Activated CD4-positive, alpha-beta T cell treated with anti-CD3 and anti-CD28 coated beads, Interleukin-2, amount 10 ng/mL, durations not matched to agents 7 days and 5 days (primary cell): Measurements from ENCODE around the gene CILP. TPM values are rescaled to one million over a fixed set of nuclear protein-coding genes. Genes with fewer than 3 reads are reported as not detected.

Experiments
- CTCF ChIA-PET: fragments of 350-600 bp; sonication (Branson Sonifier 250); formaldehyde crosslinking; loops from one replicate; lab custom pipeline; 2021; ENCODE audit warnings: antibody characterized with exemption; lab: Charles Lee
- POLR2A ChIA-PET: fragments of 350-600 bp; sonication (Branson Sonifier 250); formaldehyde crosslinking; loops from one replicate; lab custom pipeline; 2021; ENCODE audit warnings: antibody characterized with exemption; lab: Charles Lee
- DNase-seq: peaks from one replicate; pipeline ENCODE4 v3.0.0-alpha.2; 2020
- H3K27ac Mint-ChIP-seq: one replicate; pipeline ENCODE4 v1.8.0; 2021; ENCODE audit warnings: mild to moderate bottlenecking, moderate library complexity, mixed read lengths
- H3K27me3 Mint-ChIP-seq: one replicate; pipeline ENCODE4 v1.8.0; 2021; ENCODE audit warnings: mixed read lengths
- H3K36me3 Mint-ChIP-seq: one replicate; pipeline ENCODE4 v1.8.0; 2021; ENCODE audit warnings: low read depth, mixed read lengths
- H3K4me1 Mint-ChIP-seq: one replicate; pipeline ENCODE4 v1.8.0; 2021; ENCODE audit warnings: mixed read lengths
- H3K4me3 Mint-ChIP-seq: one replicate; pipeline ENCODE4 v1.8.0; 2021; ENCODE audit warnings: mild to moderate bottlenecking, moderate library complexity, mixed read lengths
- H3K9me3 Mint-ChIP-seq: one replicate; pipeline ENCODE4 v1.8.0; 2021; ENCODE audit warnings: mixed read lengths
- total RNA-seq, 2 experiments: library from RNA; stranded (reverse); gene quantifications; one replicate each; pipeline ENCODE4 v1.2.3, GENCODE V29; 2021

CILP gene
- total RNA-seq, 2 experiments from 2014 or later = 0.04 to 0.12 TPM

- H3K36me3 Mint-ChIP-seq = no peaks in the 10 kb centered on the region
Measured at GRCh38 chr15:65215496-65215895, 4.2 kb upstream of the CILP start.

DNA sequence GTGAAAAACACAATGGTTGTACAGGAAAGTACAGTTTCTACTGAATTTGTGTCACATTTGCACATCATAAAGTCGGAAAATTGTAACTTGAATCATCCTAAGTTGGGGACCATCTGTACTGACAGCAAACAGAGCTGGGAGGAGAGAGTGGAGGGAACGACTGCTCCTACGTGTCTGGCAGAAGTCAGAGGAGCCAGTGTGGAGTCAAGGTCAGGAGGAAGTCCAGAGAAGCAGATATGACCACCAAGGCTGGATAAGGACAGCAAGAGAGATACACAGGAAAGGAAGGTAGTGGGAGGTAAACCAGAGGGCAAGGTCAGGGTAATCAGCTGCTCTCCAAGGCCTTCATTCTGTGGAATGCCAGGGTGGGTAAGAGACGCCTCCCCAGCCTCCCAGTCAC is 2.7 kb upstream of the CILP start:
- no peaks in the 10 kb centered on the region for H3K27me3 Mint-ChIP-seq
- no peak overlapping the region for H3K27ac Mint-ChIP-seq
- ChIA-PET POLR2A (no interaction called here), CTCF (interaction anchor here (1.4 kb wide), 1 partner anchor 65 kb away, joined by 3 read pairs; no protein-coding TSS in a partner anchor)
- H3K9me3 Mint-ChIP-seq = no peaks in the 10 kb centered on the region
- no peaks in the 10 kb centered on the region for H3K4me1 Mint-ChIP-seq
- no peak overlapping the region for H3K4me3 Mint-ChIP-seq
- H3K36me3 Mint-ChIP-seq = no peaks in the 10 kb centered on the region
- no peak for DNase-seq

More at GRCh38 chr15:65215496-65215895, 4.2 kb upstream of the CILP start:
- POLR2A ChIA-PET = no interaction called here
- DNase-seq = no peak
- Mint-ChIP-seq H3K27ac (no peak overlapping the region), H3K4me1 (no peaks in the 10 kb centered on the region), H3K4me3 (no peak overlapping the region), H3K9me3 (no peaks in the 10 kb centered on the region), H3K27me3 (no peaks in the 10 kb centered on the region)
- CTCF ChIA-PET = interaction anchor here (0.6 to 1.4 kb wide), 4 partner anchors 19 to 345 kb away, joined by 3 to 4 read pairs (median 3); no protein-coding TSS in a partner anchor

DNA sequence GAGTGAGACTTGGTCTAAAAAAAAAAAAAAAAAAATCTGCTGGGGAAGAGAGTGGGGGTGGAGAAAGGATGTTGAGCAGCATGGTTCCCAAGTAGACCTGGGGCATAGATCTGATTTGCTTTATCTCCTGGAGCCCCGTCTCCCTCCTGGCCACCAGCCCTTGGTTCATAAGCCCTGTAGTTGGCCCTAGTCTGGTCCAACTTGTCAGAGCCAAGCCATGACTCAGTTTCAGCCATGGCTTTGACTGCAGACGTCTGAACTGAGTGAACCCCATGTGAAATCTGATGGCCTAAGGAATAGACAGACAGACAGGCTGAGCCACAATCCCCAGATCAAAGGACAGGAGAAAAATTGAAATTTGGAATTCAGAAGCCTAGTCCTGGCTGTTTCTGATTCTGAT is 2.0 kb upstream of the CILP start:
- H3K4me3 Mint-ChIP-seq = no peak overlapping the region
- H3K27ac Mint-ChIP-seq = no peak overlapping the region
- DNase-seq = no peak
- ChIA-PET CTCF (no interaction called here), POLR2A (no interaction called here)
- no peaks in the 10 kb centered on the region for H3K27me3 Mint-ChIP-seq
- H3K36me3 Mint-ChIP-seq = no peaks in the 10 kb centered on the region
- no peaks in the 10 kb centered on the region for H3K9me3 Mint-ChIP-seq
- no peaks in the 10 kb centered on the region for H3K4me1 Mint-ChIP-seq

GRCh38 chr15:65212097-65212496 is 824 bp upstream of the CILP start:
- Mint-ChIP-seq H3K36me3 (no peaks in the 10 kb centered on the region), H3K4me3 (no peak overlapping the region), H3K9me3 (no peaks in the 10 kb centered on the region), H3K4me1 (no peaks in the 10 kb centered on the region), H3K27me3 (no peaks in the 10 kb centered on the region), H3K27ac (no peak overlapping the region)
- ChIA-PET CTCF (interaction anchor here (1.4 kb wide), 1 partner anchor 10 kb away, joined by 4 read pairs; no protein-coding TSS in a partner anchor), POLR2A (no interaction called here)
- peak; percentile 33 for DNase-seq

DNA sequence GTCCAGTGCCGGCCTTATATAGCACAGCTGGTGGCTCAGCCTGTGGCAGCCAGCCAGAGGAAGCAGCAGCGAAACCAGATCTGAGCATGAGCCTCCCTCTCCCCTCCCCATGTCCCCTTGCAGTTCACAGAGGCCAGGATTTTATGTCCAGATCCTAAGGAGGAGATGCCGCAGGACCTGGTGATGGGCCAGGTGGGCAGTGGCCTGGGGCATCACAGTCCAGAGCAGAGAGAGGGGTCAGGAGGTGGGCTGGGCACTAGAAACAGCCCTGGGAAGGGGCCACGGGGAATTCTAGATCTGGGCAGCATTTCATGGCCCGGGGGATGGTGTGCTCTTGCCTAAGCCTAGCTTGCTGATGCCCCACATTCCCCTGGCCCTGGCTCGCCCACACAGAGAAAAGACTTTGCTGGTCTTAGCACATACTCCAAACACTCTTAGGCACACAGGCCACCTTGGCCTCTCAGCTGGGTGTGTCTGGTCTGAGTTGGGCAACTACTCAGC is 259 bp upstream of the CILP start:
- CTCF ChIA-PET = interaction anchor here (1.4 kb wide), 1 partner anchor 11 kb away, joined by 4 read pairs; no protein-coding TSS in a partner anchor
- POLR2A ChIA-PET = no interaction called here
- no peak overlapping the region for H3K27ac Mint-ChIP-seq
- DNase-seq = no peak
- H3K36me3 Mint-ChIP-seq = no peaks in the 10 kb centered on the region
- H3K9me3 Mint-ChIP-seq = no peaks in the 10 kb centered on the region
- no peaks in the 10 kb centered on the region for H3K27me3 Mint-ChIP-seq
- no peak overlapping the region for H3K4me3 Mint-ChIP-seq
- no peaks in the 10 kb centered on the region for H3K4me1 Mint-ChIP-seq

- CTCF ChIA-PET = no interaction called here
- Mint-ChIP-seq H3K4me3 (no peak overlapping the region), H3K4me1 (no peaks in the 10 kb centered on the region), H3K27me3 (no peaks in the 10 kb centered on the region), H3K9me3 (no peaks in the 10 kb centered on the region), H3K27ac (no peak overlapping the region), H3K36me3 (no peaks in the 10 kb centered on the region)
- DNase-seq = no peak
- POLR2A ChIA-PET = no interaction called here
Measured at GRCh38 chr15:65209701-65210643, 1.3 kb downstream of the CILP start.

- no peaks in the 10 kb centered on the region for H3K36me3 Mint-ChIP-seq
- H3K27me3 Mint-ChIP-seq = no peaks in the 10 kb centered on the region
- no peak overlapping the region for H3K27ac Mint-ChIP-seq
- DNase-seq = no peak
- CTCF ChIA-PET = interaction anchor here (0.6 to 1.4 kb wide), 4 partner anchors 20 to 481 kb away, joined by 3 to 6 read pairs (median 4); no protein-coding TSS in a partner anchor
- POLR2A ChIA-PET = interaction anchor here (0.6 kb wide), 1 partner anchor 89 kb away, joined by 4 read pairs; no protein-coding TSS in a partner anchor
- H3K4me3 Mint-ChIP-seq = no peak overlapping the region
- H3K9me3 Mint-ChIP-seq = no peaks in the 10 kb centered on the region
- no peaks in the 10 kb centered on the region for H3K4me1 Mint-ChIP-seq
Measured at GRCh38 chr15:65208647-65209046, 2.6 kb downstream of the CILP start.

GRCh38 chr15:65207280-65207840 is 3.9 kb downstream of the CILP start:
- no peak for DNase-seq
- Mint-ChIP-seq H3K4me1 (no peaks in the 10 kb centered on the region), H3K4me3 (no peak overlapping the region), H3K36me3 (no peaks in the 10 kb centered on the region), H3K27ac (no peak overlapping the region), H3K9me3 (no peaks in the 10 kb centered on the region), H3K27me3 (no peaks in the 10 kb centered on the region)
- CTCF ChIA-PET = interaction anchor here (0.7 to 1.4 kb wide), 3 partner anchors 14 to 71 kb away, joined by 3 to 4 read pairs (median 4); no protein-coding TSS in a partner anchor
- POLR2A ChIA-PET = no interaction called here

DNA sequence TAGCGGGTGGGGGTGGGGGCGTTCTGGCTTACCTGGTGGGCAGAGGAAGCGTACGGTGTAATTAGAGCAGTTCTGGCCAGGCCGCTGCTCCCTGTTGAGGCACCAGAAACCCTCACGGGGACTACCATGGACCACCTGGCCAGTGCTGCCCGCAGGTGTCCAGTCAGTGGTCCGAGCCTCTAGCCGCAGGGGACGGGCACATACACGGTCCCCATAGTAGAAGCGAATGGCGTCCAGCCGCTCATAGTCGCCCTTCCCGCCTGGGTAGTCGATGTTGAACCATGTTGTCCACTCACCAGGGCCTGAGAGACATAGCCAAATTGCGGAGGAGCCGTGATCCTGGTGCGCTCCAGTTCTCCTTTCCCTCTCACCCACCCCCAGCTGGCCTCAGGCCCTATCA is 4.5 kb downstream of the CILP start:
- no peak for DNase-seq
- Mint-ChIP-seq H3K27me3 (no peaks in the 10 kb centered on the region), H3K9me3 (no peaks in the 10 kb centered on the region), H3K36me3 (no peaks in the 10 kb centered on the region), H3K27ac (no peak overlapping the region), H3K4me3 (no peak overlapping the region), H3K4me1 (no peaks in the 10 kb centered on the region)
- ChIA-PET CTCF (no interaction called here), POLR2A (no interaction called here)

DNA sequence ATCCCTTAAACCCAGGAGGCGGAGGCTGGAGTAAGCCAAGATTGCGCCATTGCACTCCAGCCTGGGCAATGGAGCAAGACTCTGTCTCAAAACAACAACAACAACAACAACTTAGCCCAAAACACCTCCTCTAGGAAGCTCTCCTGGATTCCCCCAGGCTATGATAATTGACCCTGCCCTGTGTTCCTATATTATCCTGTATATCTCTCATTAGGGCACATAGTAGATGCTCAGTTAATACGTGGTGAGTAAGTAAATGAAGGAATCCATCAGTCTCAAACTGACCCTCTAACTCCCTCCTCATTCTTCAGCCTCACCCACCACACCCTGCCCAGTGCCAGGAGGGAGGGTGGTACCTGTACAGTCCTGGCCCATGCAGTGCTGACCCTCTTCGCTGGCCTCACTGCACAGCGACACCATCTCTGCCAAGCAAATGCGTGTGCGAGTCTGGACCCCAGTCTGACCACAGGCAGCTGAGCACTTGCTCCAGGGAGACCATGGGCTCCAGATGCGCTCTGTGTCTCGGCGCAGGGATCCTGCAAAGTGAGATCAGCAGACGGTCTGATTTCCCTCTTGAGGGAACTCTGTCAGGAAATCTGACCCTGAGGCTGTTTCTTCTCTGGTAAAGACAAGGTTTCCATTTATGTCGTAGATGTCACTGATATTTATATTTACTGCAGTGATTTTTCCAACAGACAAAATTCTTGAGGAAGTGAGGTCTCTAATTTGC is 6.2 kb downstream of the CILP start:
- Mint-ChIP-seq H3K4me3 (no peak overlapping the region), H3K27me3 (no peaks in the 10 kb centered on the region), H3K9me3 (no peaks in the 10 kb centered on the region), H3K27ac (no peak overlapping the region), H3K4me1 (no peaks in the 10 kb centered on the region), H3K36me3 (no peaks in the 10 kb centered on the region)
- ChIA-PET CTCF (no interaction called here), POLR2A (no interaction called here)
- DNase-seq = no peak

- no peaks in the 10 kb centered on the region for H3K9me3 Mint-ChIP-seq
- DNase-seq = no peak
- ChIA-PET POLR2A (no interaction called here), CTCF (no interaction called here)
- H3K27me3 Mint-ChIP-seq = no peaks in the 10 kb centered on the region
- H3K4me3 Mint-ChIP-seq = no peak overlapping the region
- H3K27ac Mint-ChIP-seq = no peak overlapping the region
- H3K4me1 Mint-ChIP-seq = no peaks in the 10 kb centered on the region
- H3K36me3 Mint-ChIP-seq = no peaks in the 10 kb centered on the region
Measured at GRCh38 chr15:65204236-65204930, 6.9 kb downstream of the CILP start.

- H3K27me3 Mint-ChIP-seq = no peaks in the 10 kb centered on the region
- DNase-seq = no peak
- CTCF ChIA-PET = interaction anchor here (0.7 kb wide), 2 partner anchors 32 to 466 kb away, joined by 3 read pairs; no protein-coding TSS in a partner anchor
- no peaks in the 10 kb centered on the region for H3K9me3 Mint-ChIP-seq
- H3K27ac Mint-ChIP-seq = no peak overlapping the region
- H3K4me1 Mint-ChIP-seq = no peaks in the 10 kb centered on the region
- no peak overlapping the region for H3K4me3 Mint-ChIP-seq
- POLR2A ChIA-PET = no interaction called here
- no peaks in the 10 kb centered on the region for H3K36me3 Mint-ChIP-seq
Measured at GRCh38 chr15:65201918-65202317, 9.4 kb downstream of the CILP start.
